ENCODE data around the gene ZMAT2. TPM values are rescaled to one million over a fixed set of nuclear protein-coding genes. Genes with fewer than 3 reads are reported as not detected.
"Not testable (repeated sequence)": the region's sequence is repeated elsewhere in the genome, so short reads cannot be mapped to it uniquely, and the experiment has no call there.

Gene ZMAT2
- polyA plus RNA-seq (ENCODE audit: insufficient read length in 4 of 4), result 100 to 1,000 TPM; 103 to 126 (median 118) TPM

GRCh38 chr5:140700177-140701144 lies at the start of gene ZMAT2:
TSS of gene ZMAT2 (plus strand) at chr5:140700447. CDS start at chr5:140700461, 14 bp downstream.
- DNase-seq (ENCODE audit: low read depth in 4 of 4, low spot score in 3 of 4), result peak; percentile 84 to 95 (median 92)

- DNase-seq (ENCODE audit: low read depth in 4 of 4, low spot score in 3 of 4), result no peak
Observed at GRCh38 chr5:140658870-140659269, 41.4 kb upstream of the ZMAT2 start.

GRCh38 chr5:140660371-140660770 lies 39.9 kb upstream of the ZMAT2 start:
- DNase-seq (ENCODE audit: low read depth in 4 of 4, low spot score in 3 of 4), result not testable (repeated sequence)

GRCh38 chr5:140664030-140664358 lies 36.3 kb upstream of the ZMAT2 start:
- no peak for DNase-seq (ENCODE audit: low read depth in 4 of 4, low spot score in 3 of 4)

GRCh38 chr5:140664359-140665119 lies 35.7 kb upstream of the ZMAT2 start, which contains the start of gene WDR55:
TSS of gene WDR55 (plus strand) at chr5:140664904. CDS start at chr5:140664913, 9 bp downstream.
- peak; percentile 80 to 85 (median 81) for DNase-seq (ENCODE audit: low read depth in 4 of 4, low spot score in 3 of 4)

GRCh38 chr5:140671035-140671434 lies 29.2 kb upstream of the ZMAT2 start:
- not testable (repeated sequence) for DNase-seq (ENCODE audit: low read depth in 4 of 4, low spot score in 3 of 4)

GRCh38 chr5:140671472-140672125 lies 28.6 kb upstream of the ZMAT2 start:
- no peak for DNase-seq (ENCODE audit: low read depth in 4 of 4, low spot score in 3 of 4)

GRCh38 chr5:140672455-140673186 lies 27.6 kb upstream of the ZMAT2 start:
- DNase-seq (ENCODE audit: low read depth in 4 of 4, low spot score in 3 of 4), result no peak

- DNase-seq (ENCODE audit: low read depth in 4 of 4, low spot score in 3 of 4), result no peak
Observed at GRCh38 chr5:140673187-140673976, 26.9 kb upstream of the ZMAT2 start, which contains the start of gene DND1. TSS of gene DND1 (minus strand) at chr5:140673576. CDS start at chr5:140673542, 34 bp downstream.

- DNase-seq (ENCODE audit: low read depth in 4 of 4, low spot score in 3 of 4), result no peak
Observed at GRCh38 chr5:140674211-140674610, 26.0 kb upstream of the ZMAT2 start.

GRCh38 chr5:140674629-140675028 lies 25.6 kb upstream of the ZMAT2 start:
- DNase-seq (ENCODE audit: low read depth in 4 of 4, low spot score in 3 of 4), result no peak

GRCh38 chr5:140677947-140678346 lies 22.3 kb upstream of the ZMAT2 start:
- DNase-seq (ENCODE audit: low read depth in 4 of 4, low spot score in 3 of 4), result no peak

- DNase-seq (ENCODE audit: low read depth in 4 of 4, low spot score in 3 of 4), result no peak
Observed at GRCh38 chr5:140678993-140679392, 21.3 kb upstream of the ZMAT2 start.

- no peak for DNase-seq (ENCODE audit: low read depth in 4 of 4, low spot score in 3 of 4)
Observed at GRCh38 chr5:140690376-140690932, 9.8 kb upstream of the ZMAT2 start.

- peak; percentile 73 to 84 (median 80) for DNase-seq (ENCODE audit: low read depth in 4 of 4, low spot score in 3 of 4)
Observed at GRCh38 chr5:140690941-140691924, 9.0 kb upstream of the ZMAT2 start, which contains the start of the genes HARS1 and HARS2. TSS of gene HARS1 (minus strand) at chr5:140691370. CDS start at chr5:140691304, 66 bp downstream. TSS of gene HARS2 (plus strand) at chr5:140691455. CDS start at chr5:140691649, 194 bp downstream.

- DNase-seq (ENCODE audit: low read depth in 4 of 4, low spot score in 3 of 4), result no peak
Observed at GRCh38 chr5:140694276-140694675, 6.0 kb upstream of the ZMAT2 start.

GRCh38 chr5:140696891-140697492 lies 3.3 kb upstream of the ZMAT2 start:
- no peak for DNase-seq (ENCODE audit: low read depth in 4 of 4, low spot score in 3 of 4)

All from right renal pelvis (tissue), 4 donors.